NK-92 (cell line): ENCODE data around the gene ENPEP.
"Not testable (repeated sequence)": the region's sequence is repeated elsewhere in the genome, so short reads cannot be mapped to it uniquely, and the experiment has no call there.

Source experiments
- DNase-seq: peaks from one replicate; lab custom pipeline; 2025; ENCODE audit not compliant: unreplicated experiment; lab: John Stamatoyannopoulos, UW

ENPEP gene, protein sequence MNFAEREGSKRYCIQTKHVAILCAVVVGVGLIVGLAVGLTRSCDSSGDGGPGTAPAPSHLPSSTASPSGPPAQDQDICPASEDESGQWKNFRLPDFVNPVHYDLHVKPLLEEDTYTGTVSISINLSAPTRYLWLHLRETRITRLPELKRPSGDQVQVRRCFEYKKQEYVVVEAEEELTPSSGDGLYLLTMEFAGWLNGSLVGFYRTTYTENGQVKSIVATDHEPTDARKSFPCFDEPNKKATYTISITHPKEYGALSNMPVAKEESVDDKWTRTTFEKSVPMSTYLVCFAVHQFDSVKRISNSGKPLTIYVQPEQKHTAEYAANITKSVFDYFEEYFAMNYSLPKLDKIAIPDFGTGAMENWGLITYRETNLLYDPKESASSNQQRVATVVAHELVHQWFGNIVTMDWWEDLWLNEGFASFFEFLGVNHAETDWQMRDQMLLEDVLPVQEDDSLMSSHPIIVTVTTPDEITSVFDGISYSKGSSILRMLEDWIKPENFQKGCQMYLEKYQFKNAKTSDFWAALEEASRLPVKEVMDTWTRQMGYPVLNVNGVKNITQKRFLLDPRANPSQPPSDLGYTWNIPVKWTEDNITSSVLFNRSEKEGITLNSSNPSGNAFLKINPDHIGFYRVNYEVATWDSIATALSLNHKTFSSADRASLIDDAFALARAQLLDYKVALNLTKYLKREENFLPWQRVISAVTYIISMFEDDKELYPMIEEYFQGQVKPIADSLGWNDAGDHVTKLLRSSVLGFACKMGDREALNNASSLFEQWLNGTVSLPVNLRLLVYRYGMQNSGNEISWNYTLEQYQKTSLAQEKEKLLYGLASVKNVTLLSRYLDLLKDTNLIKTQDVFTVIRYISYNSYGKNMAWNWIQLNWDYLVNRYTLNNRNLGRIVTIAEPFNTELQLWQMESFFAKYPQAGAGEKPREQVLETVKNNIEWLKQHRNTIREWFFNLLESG

DNA sequence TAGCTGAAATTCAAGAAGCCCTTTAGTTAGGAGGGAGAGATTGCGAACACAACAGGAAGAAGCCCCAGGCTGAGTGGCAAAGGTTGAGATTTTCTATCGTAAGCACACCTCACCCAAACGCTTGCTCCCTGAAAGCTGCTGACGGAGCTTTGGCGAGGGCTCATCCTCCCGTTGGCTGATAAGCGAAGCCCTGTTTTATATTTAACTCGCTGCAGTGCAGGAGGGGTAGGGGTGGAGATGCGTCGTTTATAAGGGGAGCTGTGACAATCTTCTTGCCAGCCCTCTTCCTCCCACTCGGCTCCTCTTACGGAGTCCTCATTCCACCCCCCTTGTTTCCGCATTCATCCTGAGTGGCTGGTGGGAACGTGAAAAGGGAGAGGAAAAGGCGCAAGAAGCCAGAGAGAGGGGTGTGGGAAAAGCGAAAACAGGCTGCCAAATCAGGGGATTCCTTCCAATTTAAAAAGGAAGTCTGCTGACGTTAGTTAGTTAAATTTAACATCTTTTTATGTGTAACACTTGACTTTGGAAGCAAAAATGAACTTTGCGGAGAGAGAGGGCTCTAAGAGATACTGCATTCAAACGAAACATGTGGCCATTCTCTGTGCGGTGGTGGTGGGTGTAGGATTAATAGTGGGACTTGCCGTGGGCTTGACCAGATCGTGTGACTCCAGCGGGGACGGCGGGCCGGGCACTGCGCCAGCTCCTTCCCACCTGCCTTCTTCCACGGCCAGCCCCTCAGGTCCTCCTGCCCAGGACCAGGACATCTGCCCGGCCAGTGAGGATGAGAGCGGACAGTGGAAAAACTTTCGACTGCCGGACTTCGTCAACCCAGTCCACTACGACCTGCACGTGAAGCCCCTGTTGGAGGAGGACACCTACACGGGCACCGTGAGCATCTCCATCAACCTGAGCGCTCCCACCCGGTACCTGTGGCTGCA, at the start of gene ENPEP:
Gene ENPEP (plus strand): TSS at position 275 of the 938 bp plus-strand sequence. CDS start 260 bp downstream, at position 535.
- DNase-seq: no peak

DNA sequence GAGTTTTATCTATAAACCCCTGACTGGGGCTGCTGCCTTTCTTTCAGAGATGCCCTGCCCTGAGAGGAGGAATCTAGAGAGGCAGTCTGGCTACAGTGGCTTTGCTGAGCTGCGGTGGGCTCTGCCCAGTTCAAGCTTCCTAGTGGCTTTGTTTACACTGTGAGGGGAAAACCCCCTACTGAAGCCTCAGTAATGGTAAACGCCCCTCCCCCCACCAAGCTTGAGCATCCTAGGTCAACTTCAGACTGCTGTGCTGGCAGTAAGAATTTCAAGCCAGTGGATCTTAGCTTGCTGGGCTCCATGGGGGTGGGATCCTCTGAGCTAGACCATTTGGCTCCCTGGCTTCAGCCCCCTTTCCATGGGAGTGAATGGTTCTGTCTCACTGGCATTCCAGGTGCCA, 44.1 kb upstream of the ENPEP start:
- DNase-seq: not testable (repeated sequence)

DNA sequence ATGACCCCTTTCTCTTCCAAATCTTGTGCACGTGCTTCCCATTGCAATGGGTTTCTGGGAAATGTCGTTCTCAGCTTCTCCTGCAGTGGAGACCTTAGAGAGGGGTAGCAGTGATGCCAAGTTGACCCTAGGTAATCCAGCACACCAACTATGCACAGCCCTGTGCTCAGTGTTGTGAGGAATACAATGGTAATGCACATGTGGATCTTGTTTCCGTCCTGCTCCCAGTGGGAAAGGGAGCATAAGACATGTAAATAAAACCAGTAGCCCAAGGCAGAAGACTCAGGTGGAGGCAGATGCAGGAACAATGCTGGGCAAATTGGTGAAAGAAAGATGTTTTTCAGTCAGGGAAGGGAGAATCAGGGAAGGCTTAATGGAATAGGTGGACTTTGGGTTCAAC, 38.7 kb upstream of the ENPEP start:
- DNase-seq: not testable (repeated sequence)

DNA sequence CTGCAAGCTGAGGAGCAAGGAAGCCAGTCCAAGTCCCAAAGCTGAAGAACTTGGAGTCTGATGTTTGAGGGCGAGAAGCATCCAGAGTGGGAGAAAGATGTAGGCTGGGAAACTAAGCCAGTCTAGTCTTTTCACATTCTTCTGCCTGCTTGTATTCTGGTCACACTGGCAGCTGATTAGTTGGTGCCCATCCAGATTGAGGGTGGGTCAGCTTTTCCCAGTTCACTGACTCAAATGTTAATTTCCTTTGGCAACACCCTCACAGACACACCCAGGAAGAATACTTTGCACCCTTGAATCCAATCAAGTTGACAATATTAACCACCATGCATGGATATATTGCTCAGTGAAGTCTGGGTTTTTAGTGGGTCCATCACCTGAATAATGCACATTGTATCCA, 36.7 kb upstream of the ENPEP start:
- not testable (repeated sequence) for DNase-seq

DNA sequence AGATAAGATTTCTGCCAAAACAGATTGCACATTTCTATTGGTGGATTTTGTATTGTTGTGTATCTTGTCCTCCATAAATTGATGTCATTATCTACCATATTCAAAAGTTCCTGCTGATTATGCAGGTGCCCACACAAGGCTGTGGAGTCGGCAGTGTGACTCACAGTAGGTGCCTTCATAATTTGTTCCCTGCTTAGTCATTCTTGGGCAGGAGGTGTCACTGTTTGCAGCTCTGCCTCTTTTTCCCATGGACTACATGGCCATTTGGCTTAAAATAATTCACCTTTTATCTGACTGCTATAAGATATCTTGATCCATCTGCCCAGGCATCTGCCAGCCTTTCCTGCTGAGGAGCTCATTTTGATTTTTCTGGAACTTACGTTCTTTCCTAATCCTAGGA, 33.6 kb upstream of the ENPEP start:
- DNase-seq: no peak

DNA sequence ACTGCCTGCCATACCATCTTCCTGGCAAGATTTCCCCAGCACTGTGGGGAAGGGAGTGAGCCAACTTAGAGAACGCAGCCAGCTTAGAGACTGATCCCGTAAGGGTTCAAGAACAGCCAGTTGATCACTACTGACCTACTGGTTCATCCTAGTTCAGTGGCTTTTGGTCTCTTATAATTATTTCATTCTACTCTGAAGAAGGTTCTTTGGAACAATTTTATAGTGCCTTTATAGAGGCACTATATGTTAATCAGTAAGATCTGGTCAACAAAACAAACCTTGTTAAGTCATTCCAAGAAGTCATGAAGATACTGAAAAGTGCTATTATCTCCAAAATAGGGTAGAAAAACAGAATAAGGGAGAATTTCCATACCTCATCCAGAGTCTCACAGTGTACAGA, 33.2 kb upstream of the ENPEP start:
- no peak for DNase-seq

DNA sequence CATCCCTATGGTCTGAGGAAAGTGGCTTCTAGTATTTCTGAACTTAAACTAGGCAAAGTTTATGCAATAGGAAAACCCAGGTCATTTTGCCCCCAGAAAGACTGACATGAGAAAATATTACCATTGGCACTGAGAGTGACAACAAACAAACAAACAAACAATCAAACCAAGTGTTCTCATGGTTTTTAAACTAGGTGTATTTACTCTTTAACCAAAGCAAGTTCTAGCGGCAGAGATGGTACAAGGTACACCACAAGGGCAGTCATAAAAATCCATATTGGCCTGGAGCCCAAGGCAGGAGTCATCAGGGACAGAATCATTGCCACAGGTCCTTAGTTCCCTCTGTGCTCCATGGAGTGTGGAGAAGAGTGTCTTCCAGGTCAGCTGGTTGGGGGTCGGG, 26.0 kb upstream of the ENPEP start:
- no peak for DNase-seq

DNA sequence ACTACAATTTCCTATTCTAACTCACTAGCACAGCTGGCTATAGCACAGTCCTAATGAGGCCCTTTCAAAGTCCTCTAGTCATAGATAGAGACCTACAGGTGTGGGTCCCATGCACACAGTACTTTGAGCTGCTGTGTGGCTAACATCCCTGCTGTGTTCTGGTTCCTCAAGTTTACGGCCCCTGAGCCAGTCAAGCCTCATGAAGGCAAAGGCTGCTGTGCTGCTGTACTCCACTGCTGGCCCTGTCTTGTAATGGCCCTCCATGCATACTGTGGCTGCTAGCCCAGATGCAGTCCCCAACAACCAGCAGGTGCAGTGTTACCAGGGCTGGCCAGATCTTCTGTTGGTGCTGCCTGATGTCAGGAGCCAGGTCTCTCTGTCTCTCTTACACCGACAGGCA, 23.4 kb upstream of the ENPEP start:
- no peak for DNase-seq

DNA sequence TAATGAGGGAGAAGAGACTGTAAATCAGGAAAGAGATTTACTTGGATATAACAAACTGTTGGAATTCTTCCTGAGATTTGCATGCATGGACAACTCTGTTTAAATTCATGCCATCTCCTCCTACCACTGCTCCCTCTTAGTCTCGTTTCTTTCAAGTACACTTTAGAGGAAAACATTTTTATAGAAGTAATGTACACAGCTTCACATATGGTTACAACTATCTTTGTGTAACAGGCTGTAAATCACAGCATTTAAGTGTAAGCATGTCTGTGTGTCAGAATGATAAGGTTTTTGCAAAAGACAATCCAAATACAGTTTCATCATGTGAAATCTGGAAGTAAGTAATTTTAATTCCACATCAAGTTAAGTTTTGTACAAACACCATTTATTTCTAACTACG, 21.5 kb upstream of the ENPEP start:
- no peak for DNase-seq

DNA sequence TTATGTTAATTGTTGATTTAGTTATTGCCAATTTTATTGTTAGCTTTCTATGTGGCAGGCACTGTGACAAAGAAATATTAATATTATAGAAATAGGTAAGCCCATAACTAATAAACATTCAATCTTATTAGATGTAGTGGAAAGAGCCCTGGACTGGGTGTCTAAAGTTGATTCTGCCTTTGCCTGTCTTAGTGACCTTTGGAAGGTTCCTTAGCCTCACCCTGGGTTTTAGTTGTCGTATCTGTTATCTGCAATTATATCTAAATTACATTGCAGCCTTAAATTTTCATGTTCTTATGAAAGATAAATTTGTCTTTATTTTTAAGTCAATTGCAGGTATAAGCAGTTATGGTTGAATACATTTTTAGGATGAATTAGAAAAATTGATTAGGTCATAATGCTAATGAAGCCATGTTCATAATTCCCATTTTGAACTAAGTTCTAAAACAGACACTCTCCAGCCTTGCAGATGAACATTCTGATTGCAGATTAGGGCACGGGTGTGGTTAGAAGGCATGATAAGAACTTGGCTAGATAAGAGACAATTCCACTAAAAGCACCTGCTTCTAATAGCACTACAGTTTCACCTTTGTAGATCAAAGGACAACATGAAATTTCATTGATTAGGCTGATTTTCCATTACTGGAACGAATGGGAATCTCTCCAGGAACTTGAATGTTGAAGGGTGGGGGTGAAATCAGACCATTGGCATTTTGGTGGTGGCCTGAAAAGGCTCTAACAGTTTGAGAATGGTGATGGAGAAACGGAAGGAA, 17.3 kb upstream of the ENPEP start:
- DNase-seq: no peak

DNA sequence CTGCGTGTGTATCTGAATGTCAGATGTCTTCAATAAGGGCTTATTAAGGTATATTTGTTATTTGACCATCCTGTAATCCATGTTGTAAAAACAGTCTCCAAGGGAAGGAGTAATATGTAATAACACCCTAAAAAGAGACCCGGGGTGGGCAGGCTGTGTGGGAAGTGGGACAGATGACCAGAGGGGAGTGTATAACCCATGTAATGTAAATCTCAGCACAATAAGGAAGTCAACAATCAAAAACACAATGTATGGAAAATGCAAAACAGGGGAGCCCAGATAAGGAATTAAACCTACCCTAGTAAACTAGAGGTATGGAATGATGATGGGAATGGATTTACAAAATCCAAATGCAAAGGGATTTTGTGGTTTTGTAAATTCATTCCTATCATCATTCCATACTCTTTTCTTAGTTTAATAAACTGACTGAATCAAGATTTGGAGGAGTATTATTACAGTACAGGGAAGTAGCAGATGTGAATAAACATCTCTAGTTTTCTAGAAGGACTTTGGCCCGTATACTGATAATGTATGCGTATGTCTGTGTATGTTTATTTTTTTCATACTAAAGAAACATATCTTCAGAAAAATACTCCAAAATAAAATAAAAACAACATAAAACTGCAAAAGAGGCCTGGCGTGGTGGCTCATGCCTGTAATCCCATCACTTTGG, 15.7 kb upstream of the ENPEP start:
- no peak for DNase-seq

DNA sequence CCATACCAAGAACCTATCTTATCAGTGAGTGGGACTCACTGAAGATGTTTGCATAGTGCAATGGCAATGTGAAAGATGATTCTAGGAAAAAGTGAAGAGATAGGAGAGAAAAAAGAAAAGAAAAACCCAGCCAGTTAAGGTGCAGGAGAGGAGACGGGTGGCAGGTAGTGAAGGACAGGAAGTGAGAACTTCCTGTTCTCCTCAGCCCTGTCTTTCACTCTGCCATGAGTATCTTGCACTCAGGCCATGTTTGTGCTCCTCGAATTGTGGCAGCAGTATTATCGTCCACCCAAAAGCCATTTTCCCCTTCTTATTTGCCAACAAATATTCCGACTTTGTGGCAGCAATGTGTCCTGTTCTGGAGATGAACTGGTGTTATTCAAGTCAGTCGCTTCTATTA, 8.6 kb upstream of the ENPEP start:
- no peak for DNase-seq

DNA sequence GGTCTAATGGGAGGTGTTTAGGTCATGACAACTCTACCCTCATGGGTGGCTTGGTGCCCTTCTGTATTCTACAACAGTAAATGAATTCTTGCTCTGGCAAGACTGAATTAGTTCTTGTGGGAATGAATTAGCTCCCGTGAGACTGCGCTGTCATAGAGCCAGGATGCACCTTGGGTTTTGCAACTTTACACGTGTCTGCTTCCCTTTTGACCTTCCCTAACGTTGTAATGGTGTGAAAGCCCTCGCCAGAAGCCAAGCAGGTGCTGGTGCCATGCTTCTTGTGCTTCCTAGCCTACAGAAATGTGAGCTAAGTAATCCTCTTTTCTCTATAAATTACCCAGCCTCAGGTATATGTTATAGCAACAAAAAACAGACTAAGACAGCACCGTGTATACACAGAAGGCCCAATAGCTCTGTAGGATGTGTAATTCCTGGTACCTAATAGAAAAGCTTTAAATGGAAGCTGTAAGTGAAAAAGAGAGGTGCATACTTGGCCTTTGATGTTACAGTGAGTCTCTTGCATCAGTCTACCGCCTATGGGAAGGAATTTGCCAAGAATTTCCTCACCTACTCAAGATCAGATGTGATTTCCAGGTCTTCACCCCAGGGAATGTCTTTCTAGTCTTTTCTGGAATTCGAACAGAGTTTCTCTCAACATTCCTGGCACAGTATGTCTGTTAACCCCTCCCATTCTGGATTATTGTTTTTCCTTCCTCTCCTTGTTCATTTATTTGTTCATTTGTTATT, 3.2 kb upstream of the ENPEP start:
- DNase-seq: no peak

DNA sequence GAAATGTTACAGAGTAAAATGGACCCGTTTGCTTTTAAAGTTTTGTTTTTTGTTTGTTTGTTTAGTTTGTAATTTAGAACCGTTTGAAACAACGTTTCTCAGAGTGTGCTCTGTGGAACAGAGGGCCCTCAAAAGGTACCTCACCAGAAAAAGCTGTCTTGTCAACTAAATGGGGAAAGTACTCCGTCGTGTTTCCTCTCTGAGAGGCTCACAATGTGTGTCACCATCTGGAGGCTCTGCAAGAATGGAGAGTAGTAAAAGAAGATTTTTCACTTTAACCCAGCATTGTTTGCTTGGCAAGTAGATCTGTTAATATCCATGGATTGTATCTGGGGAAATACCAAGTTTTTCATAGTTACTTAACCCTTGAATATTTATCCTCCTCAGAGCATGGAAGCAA, 1.5 kb upstream of the ENPEP start:
- DNase-seq: no peak

DNA sequence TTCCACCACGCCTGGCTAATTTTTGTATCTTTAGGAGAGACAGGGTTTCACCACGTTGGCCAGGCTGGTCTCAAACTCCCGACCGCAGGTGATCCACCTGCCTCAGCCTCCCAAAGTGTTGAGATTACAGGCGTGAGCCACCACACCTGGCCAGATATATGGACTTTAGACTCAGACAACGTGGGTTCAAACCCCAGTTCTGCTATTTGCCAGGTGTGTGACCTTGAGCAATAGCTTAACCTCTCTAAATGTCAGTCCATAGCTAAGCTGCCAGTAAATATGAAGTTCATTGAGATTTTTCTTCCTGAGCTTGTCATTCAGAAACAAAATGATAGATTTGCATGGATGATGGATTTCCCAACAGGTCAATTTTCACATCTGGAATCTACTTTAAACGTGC, 875 bp upstream of the ENPEP start:
- DNase-seq: not testable (repeated sequence)

DNA sequence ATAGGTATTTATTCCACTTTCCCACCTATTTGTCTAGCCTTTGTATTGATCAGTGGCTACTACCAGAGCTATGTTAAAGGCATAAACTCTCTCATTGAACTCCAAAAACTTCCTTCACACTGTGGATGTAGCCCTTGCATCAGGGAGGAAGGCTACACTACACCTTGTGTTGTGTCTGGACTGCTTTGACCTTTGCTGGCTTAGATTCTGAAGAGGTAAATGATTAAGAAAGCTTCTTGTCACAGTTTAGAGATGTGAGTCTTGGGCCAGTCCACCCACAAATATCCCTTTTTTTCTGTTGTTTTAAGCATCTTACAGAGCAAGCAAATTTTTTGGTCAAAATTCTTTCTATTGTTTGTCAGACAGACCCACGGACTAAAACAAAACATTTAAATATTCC, 1.9 kb downstream of the ENPEP start:
- no peak for DNase-seq

DNA sequence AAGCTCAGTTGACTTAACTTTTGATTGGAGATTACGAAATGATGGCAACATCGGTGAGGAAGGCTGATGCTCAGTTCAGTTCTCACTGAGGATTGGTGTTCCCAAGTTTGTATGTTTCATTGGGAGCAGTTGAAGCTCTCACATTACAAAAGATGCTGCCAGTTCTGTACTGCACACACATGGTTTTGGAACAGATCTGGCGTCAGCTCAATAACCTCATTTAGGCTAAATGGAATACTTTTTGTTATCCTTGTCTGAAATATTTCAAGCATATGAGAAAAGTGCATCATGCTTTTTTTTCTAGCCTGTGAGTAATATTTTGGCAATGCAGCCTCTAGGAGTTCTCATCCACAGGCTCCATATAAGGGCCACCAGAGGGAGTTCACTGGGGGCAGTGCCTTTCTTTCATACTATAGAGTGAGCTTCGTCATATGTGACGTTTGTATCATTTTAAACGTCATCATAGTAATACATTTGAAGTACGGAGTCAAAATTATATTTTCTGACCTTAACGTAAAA, 4.1 kb downstream of the ENPEP start:
- DNase-seq: no peak

DNA sequence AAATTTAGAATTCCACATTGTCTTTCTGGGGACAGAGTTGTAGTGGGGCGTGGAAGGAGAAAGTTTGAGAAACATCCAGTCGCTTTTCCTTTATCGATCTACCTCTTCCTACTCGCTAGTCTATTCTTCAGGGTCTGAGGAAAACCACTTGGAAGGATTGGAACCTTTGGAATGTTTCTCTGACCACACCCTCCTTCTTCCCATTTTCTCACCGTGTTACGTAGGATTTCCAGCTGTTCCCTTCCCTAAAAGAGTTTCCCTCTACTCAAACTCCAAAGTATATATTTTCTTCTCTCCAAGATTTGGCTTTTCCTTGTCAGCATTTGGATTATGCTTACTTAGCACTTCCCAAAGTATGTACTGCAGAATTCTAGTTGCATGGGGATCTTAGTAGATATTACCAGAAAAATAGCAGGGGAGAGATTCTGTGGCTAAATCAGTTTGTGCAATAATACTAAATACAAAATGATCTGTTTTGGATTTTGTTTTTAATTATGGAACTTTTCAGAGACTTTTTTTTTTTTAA, 4.9 kb downstream of the ENPEP start:
- no peak for DNase-seq
